ENCODE measurements around the gene OLA1. TPM values are rescaled to one million over a fixed set of nuclear protein-coding genes. Genes with fewer than 3 reads are reported as not detected.

Gene OLA1
- total RNA-seq, 4 donors from 2014 or later, result 47.1 to 62.7 (median 55.6) TPM

DNA sequence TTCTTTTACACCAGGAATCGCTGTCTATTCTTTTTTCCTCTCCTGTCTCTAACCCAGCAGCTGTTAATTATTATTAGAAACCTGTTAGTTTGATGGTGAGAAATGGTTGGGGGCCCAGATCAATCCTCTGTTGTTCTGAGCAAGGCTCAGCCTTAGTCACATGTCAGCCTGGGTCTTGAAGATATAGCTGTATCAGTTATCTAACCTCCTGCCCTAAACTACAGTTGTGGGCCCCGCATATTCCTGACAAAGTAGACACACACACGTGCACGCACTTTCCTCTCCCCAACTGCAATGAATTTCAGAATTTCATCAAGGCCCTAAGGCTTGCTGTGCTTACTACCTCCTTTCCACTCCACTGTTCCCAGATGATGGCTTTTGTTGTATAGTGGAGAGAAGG lies 54.6 kb downstream of the OLA1 start:
- no peak for TF ChIP-seq CTCF (IDR thresholded peaks at IDR 0.05; ENCODE audit: low read depth)

GRCh38 chr2:174192664-174193063 lies 55.7 kb downstream of the OLA1 start:
- TF ChIP-seq CTCF (IDR thresholded peaks at IDR 0.05; ENCODE audit: low read depth), result no peak

DNA sequence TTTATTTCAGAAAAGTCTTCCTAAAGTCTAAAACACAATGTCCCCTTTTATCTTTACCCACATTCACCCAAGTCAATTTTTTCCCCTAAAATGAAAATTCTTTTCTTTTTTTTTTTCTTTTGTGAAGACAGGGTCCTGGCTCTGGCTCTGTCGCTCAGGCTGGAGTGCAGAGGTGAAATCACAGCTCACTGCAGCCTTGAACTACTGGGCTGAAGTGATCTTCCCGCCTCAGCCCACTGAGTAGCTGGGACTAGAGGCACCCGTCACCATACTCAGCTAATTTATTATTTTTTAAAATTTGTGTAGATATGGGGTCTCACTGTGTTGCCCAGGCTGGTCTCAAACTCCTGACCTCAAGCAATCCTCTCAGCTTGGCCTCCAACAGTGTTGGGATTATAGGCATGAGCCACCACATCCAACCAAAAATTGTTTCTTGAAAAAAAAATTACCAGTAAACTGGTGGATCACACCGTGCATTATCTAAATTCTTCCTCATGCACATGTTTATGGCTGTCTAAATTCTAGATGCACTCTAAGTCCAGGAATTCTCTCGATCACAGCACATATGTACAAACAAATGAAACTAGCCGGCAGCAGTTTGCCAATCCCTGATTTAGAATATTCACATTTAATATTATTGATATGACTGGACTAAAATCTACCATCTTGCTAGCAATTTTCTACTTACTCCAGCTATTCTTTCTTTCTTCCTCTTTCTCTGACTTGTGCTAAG lies 56.8 kb downstream of the OLA1 start:
- no peak for TF ChIP-seq CTCF (IDR thresholded peaks at IDR 0.05; ENCODE audit: low read depth)

DNA sequence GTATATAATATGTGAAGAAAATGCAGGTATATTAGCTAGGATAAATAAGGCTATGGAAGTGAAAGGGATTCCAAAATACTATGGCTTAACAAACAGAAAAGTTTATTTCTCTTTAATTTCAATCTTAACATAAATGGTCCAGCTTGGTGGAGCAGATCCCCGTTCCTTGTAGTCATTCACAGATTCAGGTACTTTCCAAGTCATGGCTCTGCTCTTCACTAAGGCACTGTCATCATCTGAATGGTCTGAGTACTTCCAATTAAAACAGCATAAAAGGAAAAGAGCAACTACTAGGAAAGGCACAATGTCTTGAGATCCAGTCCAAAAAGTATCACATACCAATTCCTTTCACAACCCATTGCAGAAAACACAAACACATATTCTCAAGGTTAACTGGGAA lies 63.4 kb downstream of the OLA1 start:
- TF ChIP-seq CTCF (IDR thresholded peaks at IDR 0.05; ENCODE audit: low read depth), result no peak

GRCh38 chr2:174184504-174184903 lies 63.8 kb downstream of the OLA1 start:
- TF ChIP-seq CTCF (IDR thresholded peaks at IDR 0.05; ENCODE audit: low read depth), result no peak

- no peak for TF ChIP-seq CTCF (IDR thresholded peaks at IDR 0.05; ENCODE audit: low read depth)
Observed at GRCh38 chr2:174183076-174183475, 65.3 kb downstream of the OLA1 start.

- no peak for TF ChIP-seq CTCF (IDR thresholded peaks at IDR 0.05; ENCODE audit: low read depth)
Observed at GRCh38 chr2:174181368-174181767, 67.0 kb downstream of the OLA1 start.

All from subcutaneous adipose tissue (tissue), 4 donors.